WTC11 (cell line): ENCODE measurements around the gene RARA.

Source experiments
- SP1 ChIP-seq: sonication (generic); formaldehyde crosslinking; conservative IDR thresholded peaks from 2 replicates; pipeline ENCODE4 v1.8.1; 2022; ENCODE audit warnings: missing genetic modification reagents
- TCF7 ChIP-seq: sonication (generic); formaldehyde crosslinking; IDR thresholded peaks from 2 replicates; pipeline ENCODE4 v1.8.0; 2022; ENCODE audit warnings: mild to moderate bottlenecking, low read depth, missing genetic modification reagents, moderate library complexity
- TF ChIP-seq, protein P1 (sequence below): fragments of 200-600 bp; IDR thresholded peaks from 2 replicates; pipeline ENCODE4 v1.8.0; 2022; ENCODE audit warnings: antibody characterized with exemption

- TF ChIP-seq, protein P1, sequence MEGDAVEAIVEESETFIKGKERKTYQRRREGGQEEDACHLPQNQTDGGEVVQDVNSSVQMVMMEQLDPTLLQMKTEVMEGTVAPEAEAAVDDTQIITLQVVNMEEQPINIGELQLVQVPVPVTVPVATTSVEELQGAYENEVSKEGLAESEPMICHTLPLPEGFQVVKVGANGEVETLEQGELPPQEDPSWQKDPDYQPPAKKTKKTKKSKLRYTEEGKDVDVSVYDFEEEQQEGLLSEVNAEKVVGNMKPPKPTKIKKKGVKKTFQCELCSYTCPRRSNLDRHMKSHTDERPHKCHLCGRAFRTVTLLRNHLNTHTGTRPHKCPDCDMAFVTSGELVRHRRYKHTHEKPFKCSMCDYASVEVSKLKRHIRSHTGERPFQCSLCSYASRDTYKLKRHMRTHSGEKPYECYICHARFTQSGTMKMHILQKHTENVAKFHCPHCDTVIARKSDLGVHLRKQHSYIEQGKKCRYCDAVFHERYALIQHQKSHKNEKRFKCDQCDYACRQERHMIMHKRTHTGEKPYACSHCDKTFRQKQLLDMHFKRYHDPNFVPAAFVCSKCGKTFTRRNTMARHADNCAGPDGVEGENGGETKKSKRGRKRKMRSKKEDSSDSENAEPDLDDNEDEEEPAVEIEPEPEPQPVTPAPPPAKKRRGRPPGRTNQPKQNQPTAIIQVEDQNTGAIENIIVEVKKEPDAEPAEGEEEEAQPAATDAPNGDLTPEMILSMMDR: no peak
- TF ChIP-seq SP1 (CRISPR knock-in tag) (no peak), TCF7 (CRISPR knock-in tag) (no peak)
Measured at GRCh38 chr17:40310882-40311391, 2.0 kb downstream of the RARA start.
